ENCODE results near the gene ITGAX.
A peak's percentile ranks its signal among the peaks of the same experiment; 100 is the strongest.
"Not testable (repeated sequence)": the region's sequence is repeated elsewhere in the genome, so short reads cannot be mapped to it uniquely, and the experiment has no call there.

ITGAX gene

GRCh38 chr16:31411024-31411844 is 56.3 kb downstream of the ITGAX start:
- no peak for DNase-seq

GRCh38 chr16:31412750-31413149 is 57.8 kb downstream of the ITGAX start:
- no peak for DNase-seq

GRCh38 chr16:31413381-31413780 is 58.4 kb downstream of the ITGAX start:
- DNase-seq = no peak

- no peak for DNase-seq
These were observed 59.0 kb downstream of the ITGAX start for GRCh38 chr16:31413943-31414342.

GRCh38 chr16:31414706-31415105 is 59.7 kb downstream of the ITGAX start:
- no peak for DNase-seq

GRCh38 chr16:31416371-31416770 is 61.4 kb downstream of the ITGAX start:
- no peak for DNase-seq

- not testable (repeated sequence) for DNase-seq
These were observed 62.1 kb downstream of the ITGAX start for GRCh38 chr16:31417036-31417435.

GRCh38 chr16:31417916-31418315 is 62.9 kb downstream of the ITGAX start:
- DNase-seq = no peak

GRCh38 chr16:31420037-31420436 is 65.1 kb downstream of the ITGAX start:
- DNase-seq = no peak

- DNase-seq = no peak
These were observed 66.6 kb downstream of the ITGAX start for GRCh38 chr16:31421587-31421986.

GRCh38 chr16:31423241-31423640 is 68.3 kb downstream of the ITGAX start:
- no peak for DNase-seq

- no peak for DNase-seq
These were observed 68.8 kb downstream of the ITGAX start for GRCh38 chr16:31423801-31424200.

GRCh38 chr16:31427441-31428278 is 72.7 kb downstream of the ITGAX start:
- DNase-seq = peak; percentile 56

- DNase-seq = no peak
These were observed 73.3 kb downstream of the ITGAX start, which contains the start of gene COX6A2 for GRCh38 chr16:31428279-31428597. Gene COX6A2 (minus strand): TSS chr16:31428360. CDS start chr16:31428325, 35 bp downstream.

- DNase-seq = no peak
These were observed 73.8 kb downstream of the ITGAX start for GRCh38 chr16:31428638-31429247.

GRCh38 chr16:31429314-31429713 is 74.3 kb downstream of the ITGAX start:
- DNase-seq = no peak

- no peak for DNase-seq
These were observed 74.8 kb downstream of the ITGAX start for GRCh38 chr16:31429796-31430195.

GRCh38 chr16:31430380-31431052 is 75.5 kb downstream of the ITGAX start:
- DNase-seq = no peak

Data from effector CD8-positive, alpha-beta T cell (primary cell).